Measurements from ENCODE around the gene MT1F.

- no peak for TF ChIP-seq POLR2A (IDR thresholded peaks at IDR 0.05)
- TF ChIP-seq CTCF (IDR thresholded peaks at IDR 0.05), result no peak
These were observed 46.4 kb upstream of the MT1F start for GRCh38 chr16:56611281-56611833.
